ENCODE results near the gene GALNT2. TPM values are rescaled to one million over a fixed set of nuclear protein-coding genes. Genes with fewer than 3 reads are reported as not detected.

GALNT2 gene
- total RNA-seq, 1 donor from 2014 or later: 129 TPM

GRCh38 chr1:230235876-230236275, 168.8 kb downstream of the GALNT2 start:
- Histone ChIP-seq H3K4me1 (peaks cover 6 to 32% of the 10 kb centered on the region in 2 donors), H3K9me3 (no peaks in the 10 kb centered on the region), H3K36me3 (peaks cover 0 to 5% of the 10 kb centered on the region in 2 donors), H3K27ac (peak overlapping the region in 1 of 2 donors; percentile 17), H3K27me3 (no peaks in the 10 kb centered on the region), H3K4me3 (no peak overlapping the region)
- no peak for TF ChIP-seq CTCF (IDR thresholded peaks at IDR 0.05)
- peak in 1 of 2 donors; percentile 48 for DNase-seq (ENCODE audit: low spot score in 2 of 2)
- intact Hi-C loops (cut with DNase I): no loop called here

- H3K4me3 ChIP-seq: no peak overlapping the region
- intact Hi-C loops (cut with DNase I): no loop called here
- peak overlapping the region; percentile 35 to 54 for H3K27ac ChIP-seq
Measured at GRCh38 chr1:230236301-230237008, 169.4 kb downstream of the GALNT2 start.

GRCh38 chr1:230237009-230237370, 170.0 kb downstream of the GALNT2 start:
- intact Hi-C loops (cut with DNase I): no loop called here
- Histone ChIP-seq H3K4me1 (peaks cover 0 to 29% of the 10 kb centered on the region in 2 donors), H3K9me3 (no peaks in the 10 kb centered on the region), H3K27me3 (no peaks in the 10 kb centered on the region), H3K27ac (peak overlapping the region; percentile 35 to 54), H3K36me3 (peaks cover 0 to 5% of the 10 kb centered on the region in 2 donors), H3K4me3 (no peak overlapping the region)
- DNase-seq (ENCODE audit: low spot score in 2 of 2): peak in 1 of 2 donors; percentile 39
- TF ChIP-seq CTCF (IDR thresholded peaks at IDR 0.05): no peak

More at GRCh38 chr1:230236301-230237008, 169.4 kb downstream of the GALNT2 start:
- Histone ChIP-seq H3K27me3 (no peaks in the 10 kb centered on the region), H3K9me3 (no peaks in the 10 kb centered on the region), H3K4me1 (peaks cover under 1 to 27% of the 10 kb centered on the region in 2 donors), H3K36me3 (peaks cover 0 to 5% of the 10 kb centered on the region in 2 donors)
- DNase-seq (ENCODE audit: low spot score in 2 of 2): peak in 1 of 2 donors; percentile 3
- no peak for TF ChIP-seq CTCF (IDR thresholded peaks at IDR 0.05)

- H3K9me3 ChIP-seq: no peaks in the 10 kb centered on the region
- DNase-seq (ENCODE audit: low spot score in 2 of 2): peak in 1 of 2 donors; percentile 9
- peak overlapping the region; percentile 35 to 54 for H3K27ac ChIP-seq
- H3K4me1 ChIP-seq: peaks cover 0 to 23% of the 10 kb centered on the region in 2 donors
- peaks cover 0 to 5% of the 10 kb centered on the region in 2 donors for H3K36me3 ChIP-seq
- TF ChIP-seq CTCF (IDR thresholded peaks at IDR 0.05): no peak
- H3K4me3 ChIP-seq: no peak overlapping the region
- intact Hi-C loops (cut with DNase I): no loop called here
- H3K27me3 ChIP-seq: no peaks in the 10 kb centered on the region
Measured at GRCh38 chr1:230237805-230238204, 170.8 kb downstream of the GALNT2 start.

- H3K4me3 ChIP-seq: no peak overlapping the region
- no peaks in the 10 kb centered on the region for H3K27me3 ChIP-seq
- peak overlapping the region; percentile 42 to 63 for H3K27ac ChIP-seq
- H3K4me1 ChIP-seq: peaks cover 0 to 20% of the 10 kb centered on the region in 2 donors
- no peak for TF ChIP-seq CTCF (IDR thresholded peaks at IDR 0.05)
- peaks cover 6 to 12% of the 10 kb centered on the region in 2 donors for H3K36me3 ChIP-seq
- H3K9me3 ChIP-seq: no peaks in the 10 kb centered on the region
- DNase-seq (ENCODE audit: low spot score in 2 of 2): no peak
- intact Hi-C loops (cut with DNase I): no loop called here
Measured at GRCh38 chr1:230240446-230241086, 173.5 kb downstream of the GALNT2 start.
